Activated CD8-positive, alpha-beta memory T cell treated with anti-CD3 and anti-CD28 coated beads for 1 hour (primary cell): Measurements from ENCODE around the gene CNOT1.

Experiments
- DNase-seq, 2 donors: peaks; one replicate each; pipeline ENCODE4 v3.0.0-alpha.2; 2020; ENCODE audit warnings: low read depth in 1 of 2; ENCODE audit errors: extremely low read depth in 1 of 2

Gene CNOT1

DNA sequence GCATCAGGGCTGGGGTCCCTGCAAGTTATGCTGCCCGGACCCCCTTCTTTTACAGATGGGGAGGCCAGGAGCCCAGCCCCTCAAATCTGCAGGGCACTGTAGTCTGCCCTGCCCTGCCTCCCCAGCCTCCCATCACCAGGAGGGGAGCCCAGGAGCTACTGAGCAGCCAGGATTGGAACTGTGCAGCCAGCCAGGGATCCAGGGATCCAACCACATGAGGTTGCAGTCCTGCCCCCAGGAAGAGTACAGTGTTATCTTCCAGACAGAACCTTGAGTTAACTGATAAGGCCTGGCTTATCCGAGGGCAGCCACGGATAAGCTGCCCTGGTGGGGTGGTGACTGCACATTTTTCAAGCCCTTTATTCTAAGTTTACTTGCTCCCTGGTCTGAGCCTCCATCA is 141.1 kb downstream of the CNOT1 start:
- no peak for DNase-seq

DNA sequence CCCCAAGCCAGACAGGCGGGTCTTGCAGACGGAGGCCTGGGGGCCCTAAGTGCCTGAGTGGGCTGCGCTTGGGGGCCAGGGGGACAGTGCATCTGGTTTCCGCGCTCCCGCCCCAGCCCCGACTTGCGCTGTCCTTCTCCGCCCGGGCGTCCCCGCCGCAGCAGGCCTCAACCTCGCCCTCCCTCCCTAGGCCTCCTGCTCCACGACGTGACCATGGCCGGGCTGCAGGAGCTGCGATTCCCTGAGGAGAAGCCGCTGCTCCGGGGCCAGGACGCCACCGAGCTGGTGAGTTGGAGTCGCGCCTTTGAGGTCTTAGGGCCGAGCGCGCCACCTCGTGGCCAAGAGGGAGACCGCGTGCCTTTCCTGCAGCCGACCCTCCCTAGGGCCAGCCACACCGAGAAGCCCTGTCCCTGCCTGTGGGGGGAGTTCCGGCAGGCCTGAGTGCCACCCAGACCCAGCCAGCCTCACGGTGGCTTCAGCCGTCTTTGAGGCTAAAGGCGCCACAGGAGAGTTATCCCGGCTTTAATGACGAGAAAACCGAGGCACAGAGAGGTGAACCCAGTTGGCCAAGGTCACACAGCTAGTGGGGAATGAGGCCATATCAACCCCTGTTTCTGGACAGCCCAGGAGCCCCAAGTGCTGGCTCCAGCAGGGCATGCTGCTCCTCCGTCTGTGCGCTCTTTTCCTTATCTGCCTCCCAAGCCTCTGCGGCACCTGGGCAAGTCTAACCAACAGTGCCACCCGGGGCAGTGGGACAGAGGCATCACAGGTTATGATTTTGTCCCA is 141.9 kb downstream of the CNOT1 start:
- DNase-seq, result peak; percentile 18 to 65

DNA sequence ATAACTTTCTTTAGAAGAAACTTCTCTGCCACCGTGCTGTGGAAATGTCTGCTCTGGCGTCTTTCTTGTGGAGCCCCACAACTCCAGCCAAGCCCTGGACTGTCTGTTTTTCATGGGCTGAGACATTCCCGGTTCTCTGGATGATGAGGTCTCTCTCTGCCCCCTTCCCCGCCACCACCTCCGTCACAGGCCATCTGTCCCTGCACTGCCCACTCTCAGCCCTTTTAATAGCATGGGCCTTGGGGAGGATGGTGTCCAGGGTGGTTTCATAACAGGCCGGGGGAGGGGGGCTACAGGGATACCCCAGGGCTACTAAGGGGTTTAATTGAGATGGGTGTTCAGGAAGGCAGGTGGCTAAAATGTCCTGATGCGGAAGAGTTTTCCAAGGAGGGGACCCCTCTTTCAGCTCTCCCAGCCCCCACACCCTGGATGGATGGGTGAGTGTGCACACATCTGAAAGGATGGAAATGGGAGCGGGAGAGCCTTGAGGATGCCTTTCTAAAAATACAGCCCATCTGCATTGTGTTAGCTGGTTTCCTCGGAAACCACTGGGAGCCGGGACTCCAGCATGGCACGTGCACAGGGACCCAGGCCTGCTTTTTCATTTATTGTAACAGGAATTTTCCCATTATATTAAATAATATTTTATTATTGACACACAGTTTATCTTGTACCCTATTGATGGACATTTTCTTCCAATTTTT is 144.3 kb downstream of the CNOT1 start:
- no peak for DNase-seq

DNA sequence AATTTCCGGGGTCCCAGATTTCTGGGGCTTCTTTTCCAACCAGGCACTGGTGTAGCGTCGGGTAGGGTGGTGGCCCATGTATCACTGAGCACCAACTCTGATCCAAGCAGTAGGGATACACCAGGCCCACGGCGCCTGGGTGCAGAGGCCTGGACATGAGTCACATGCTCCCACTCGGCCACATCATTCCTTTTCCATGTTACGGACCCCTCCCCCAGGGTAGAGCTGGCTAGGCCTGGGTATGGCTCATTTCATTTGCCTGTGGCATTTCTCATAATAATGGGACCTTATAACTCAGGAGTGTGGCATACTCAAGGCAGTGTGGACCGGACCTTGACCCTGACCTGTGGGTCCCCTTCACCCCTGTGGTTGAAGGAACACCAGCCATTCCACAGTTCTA is 147.7 kb downstream of the CNOT1 start:
- no peak for DNase-seq

DNA sequence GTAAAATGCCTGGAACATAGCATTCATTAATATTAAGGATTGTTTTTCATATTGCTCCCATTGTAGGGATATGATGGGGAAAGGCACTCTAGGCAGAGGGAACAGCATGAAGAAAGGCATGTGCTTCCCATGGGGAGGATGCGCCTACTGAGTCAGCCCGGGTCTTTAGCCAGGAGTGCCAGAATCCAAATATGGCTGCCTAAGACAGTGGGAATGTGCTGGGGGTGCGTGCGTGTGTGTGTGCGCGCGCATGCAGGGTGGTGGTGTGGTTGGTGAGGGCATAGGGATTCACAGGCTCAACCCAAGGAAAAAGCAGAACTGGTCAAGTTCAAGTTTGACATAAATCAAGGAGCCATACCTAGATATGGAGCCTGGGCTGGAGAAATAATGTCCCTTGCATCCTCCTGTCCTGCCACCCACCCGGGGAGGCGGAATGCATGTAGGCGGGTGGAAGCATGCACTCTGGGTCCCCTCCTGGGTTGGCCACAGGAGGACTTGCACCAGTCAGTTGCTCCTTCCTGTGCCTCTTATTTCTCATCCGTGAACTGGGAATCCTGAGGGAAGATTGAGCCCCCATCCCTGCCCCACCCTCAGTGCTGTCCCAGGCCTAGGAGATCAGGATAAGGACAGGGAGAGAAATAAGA is 148.3 kb downstream of the CNOT1 start:
- no peak for DNase-seq

DNA sequence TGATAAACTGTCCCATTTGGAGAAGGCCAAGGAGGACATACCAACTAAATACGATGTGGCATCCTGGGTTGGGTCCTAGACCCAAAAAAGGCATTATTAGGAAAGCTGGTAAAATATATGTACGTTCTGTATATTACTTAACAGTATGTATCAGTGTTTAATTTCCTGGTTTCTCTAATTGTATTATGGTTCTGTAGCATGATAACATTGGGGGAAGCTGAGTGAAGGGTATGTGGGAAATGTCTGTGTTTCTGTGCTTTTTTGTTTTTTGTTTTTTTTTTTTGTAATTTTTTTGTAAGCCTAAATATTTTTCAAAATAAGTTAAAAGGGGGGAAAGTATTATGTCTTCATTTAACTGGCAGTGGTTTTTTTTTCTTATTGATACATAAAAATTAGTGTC is 151.2 kb downstream of the CNOT1 start:
- no peak for DNase-seq

DNA sequence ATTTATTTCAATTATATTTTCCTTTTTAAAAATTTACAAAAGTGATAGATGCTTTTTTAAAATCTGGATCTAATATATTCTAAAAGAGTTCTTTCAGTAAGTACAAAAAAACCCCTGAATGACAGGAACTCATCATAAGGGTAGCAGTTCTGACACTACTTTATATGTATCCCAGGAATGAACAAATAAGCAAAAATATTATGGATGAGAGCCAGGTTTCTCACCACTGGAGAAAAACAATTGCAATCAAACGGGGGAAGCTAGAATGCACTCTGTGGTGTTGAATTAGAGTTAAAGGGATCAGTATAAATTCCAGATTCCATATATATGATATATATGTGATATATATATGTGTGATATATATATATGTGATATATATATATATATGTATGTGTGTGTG is 152.8 kb downstream of the CNOT1 start:
- no peak for DNase-seq

DNA sequence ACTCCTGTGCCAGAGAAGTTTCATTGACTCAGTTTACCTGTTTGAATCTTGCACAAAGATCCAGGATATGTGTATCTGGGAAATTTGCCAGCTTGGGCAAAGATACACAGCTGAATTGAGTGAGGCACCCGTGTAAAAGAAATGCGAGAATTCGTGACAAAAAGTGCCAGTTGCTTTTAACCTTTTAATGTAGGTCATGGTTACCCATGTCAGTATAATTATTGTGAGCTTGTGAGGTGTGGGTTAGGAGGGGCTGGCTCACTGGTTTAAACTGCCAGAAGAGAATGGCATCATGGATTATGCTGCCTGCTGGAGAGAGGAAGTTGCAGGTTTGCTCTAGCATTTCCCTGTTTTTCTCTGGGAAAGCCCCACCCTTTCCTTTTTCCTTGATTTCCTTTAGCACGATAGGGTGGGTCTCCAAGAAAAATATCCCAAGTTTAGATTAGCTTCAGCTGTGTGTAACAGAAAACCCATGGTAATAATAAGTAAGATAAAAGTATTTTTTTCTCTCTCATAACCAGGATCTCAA is 154.5 kb downstream of the CNOT1 start:
- DNase-seq, result no peak

DNA sequence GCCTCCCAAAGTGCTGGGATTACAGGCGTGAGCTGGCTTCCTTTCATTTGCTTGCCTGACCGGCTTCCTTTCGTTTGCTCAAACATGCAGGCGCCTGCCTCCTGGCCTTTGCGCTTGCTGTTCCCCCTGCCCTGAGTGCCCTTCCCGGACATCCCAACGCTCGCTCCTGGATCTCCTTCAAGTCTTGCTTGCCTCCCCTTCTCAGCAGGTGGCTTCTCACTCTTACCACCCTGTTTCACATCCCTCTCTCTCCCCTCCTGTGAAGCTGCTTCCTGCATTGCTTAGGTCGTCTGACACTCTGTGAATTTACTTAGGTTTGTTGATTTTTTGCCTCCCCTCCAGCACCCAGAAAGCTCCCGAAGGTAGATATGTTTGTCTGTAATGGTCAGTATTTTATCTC is 155.3 kb downstream of the CNOT1 start:
- no peak for DNase-seq

DNA sequence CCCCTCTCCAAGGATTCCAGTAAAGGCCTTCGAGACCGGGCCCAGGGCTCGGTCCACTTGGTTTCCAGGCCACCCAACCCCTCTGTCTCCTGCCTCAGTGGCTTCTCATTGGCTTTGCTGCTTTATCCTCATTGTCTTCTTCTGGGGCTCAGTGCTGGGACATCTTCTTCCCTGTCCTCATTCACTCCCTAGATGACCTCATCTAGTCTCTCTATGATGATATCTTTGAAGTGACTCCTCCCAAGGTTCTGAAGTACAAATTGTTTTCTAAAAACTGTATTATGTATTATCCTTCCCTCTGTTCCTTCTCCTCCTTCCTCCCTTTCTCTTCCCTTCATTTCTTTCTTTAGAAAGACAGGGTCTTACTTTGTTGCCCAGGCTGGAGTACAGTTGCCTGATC is 156.8 kb downstream of the CNOT1 start:
- no peak for DNase-seq

DNA sequence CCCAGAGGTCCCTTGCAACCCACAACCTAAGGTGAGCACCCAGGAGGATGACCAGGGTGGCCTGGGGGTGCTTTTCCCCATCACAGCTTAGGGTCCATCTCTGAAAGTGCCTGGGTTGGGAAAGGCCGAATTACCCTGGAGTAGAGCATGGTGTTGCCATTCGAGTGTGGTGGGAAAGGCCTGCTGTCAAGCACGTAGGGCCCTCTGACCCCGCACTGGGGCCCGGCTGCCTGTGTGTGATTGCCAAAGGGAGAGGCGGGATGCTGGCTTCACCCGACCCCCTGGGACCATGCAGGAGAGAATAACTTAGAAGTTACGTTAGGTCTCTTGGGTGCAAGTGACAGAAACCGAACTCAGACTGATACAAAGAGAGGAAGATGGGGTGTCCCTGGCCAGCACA is 157.4 kb downstream of the CNOT1 start:
- DNase-seq, result no peak

DNA sequence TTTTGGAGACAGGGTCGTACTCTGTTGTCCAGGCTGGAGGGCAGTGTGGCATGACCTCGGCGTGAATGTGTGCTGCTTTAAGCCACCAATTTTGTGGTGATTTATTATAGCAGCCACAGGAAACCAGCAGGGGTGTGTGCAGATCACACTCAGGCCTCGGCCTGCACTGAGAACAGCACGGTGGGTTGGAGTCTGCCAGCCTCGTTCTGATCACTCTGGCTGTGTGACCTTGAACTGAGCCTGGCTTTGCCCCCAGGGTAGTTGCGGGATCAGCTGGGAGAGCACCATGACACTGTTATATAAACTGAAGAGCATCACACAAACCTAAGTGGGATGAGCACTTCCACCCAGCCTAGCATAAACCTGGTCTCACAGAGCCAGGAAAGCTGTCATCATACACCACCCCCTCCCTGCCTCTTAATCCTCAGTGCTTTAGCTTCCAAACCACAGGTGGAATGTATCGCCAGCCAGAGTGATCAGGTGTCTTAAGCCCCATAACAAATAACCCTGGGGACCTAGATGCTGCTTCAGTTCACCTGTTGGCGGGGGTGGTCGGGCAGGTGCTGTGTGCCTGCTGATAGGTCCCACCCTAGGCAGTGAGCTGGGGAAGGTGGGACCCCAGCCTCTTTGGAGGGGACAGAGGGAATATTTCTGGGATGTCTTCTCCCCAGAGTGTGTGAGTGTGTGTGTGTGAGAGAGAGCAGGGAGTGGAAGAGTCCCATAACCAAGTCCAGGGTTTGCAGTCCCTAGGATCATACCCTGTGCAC is 158.2 kb downstream of the CNOT1 start:
- DNase-seq, result no peak
